BLaER1 (cell line): ENCODE results near the gene ARMC12.

ENCODE experiments used
- H3K27ac ChIP-seq: shearing (Covaris generic); formaldehyde crosslinking; 2 replicates; pipeline ENCODE4 v1.8.1; 2022
- H3K27me3 ChIP-seq: shearing (Covaris generic); formaldehyde crosslinking; 2 replicates; pipeline ENCODE4 v1.8.1; 2022
- H3K36me3 ChIP-seq: shearing (Covaris generic); formaldehyde crosslinking; 2 replicates; pipeline ENCODE4 v1.8.1; 2022
- H3K4me1 ChIP-seq: shearing (Covaris generic); formaldehyde crosslinking; 2 replicates; pipeline ENCODE4 v1.8.1; 2022
- H3K4me2 ChIP-seq: shearing (Covaris generic); formaldehyde crosslinking; 2 replicates; pipeline ENCODE4 v1.8.1; 2022
- H3K4me3 ChIP-seq: shearing (Covaris generic); formaldehyde crosslinking; 2 replicates; pipeline ENCODE4 v1.8.1; 2022
- H3K9ac ChIP-seq: shearing (Covaris generic); formaldehyde crosslinking; 2 replicates; pipeline ENCODE4 v1.8.1; 2022
- H3K9me3 ChIP-seq: shearing (Covaris generic); formaldehyde crosslinking; 2 replicates; pipeline ENCODE4 v1.8.1; 2022
- H4K20me1 ChIP-seq: shearing (Covaris generic); formaldehyde crosslinking; 2 replicates; pipeline ENCODE4 v1.8.1; 2022
- Cebpa-rat ChIP-seq: shearing (Covaris generic); IDR thresholded peaks from 2 replicates; pipeline ENCODE4 v1.8.1; 2022

ARMC12 gene

GRCh38 chr6:35703554-35703953, 33.3 kb upstream of the ARMC12 start:
- no peak overlapping the region for H3K4me2 ChIP-seq
- H3K4me3 ChIP-seq: no peak overlapping the region
- peaks cover 24% of the 10 kb centered on the region for H3K9me3 ChIP-seq
- H3K27me3 ChIP-seq: no peaks in the 10 kb centered on the region
- H3K27ac ChIP-seq: no peak overlapping the region
- no peaks in the 10 kb centered on the region for H3K4me1 ChIP-seq
- no peak for TF ChIP-seq Cebpa-rat
- H3K36me3 ChIP-seq: no peaks in the 10 kb centered on the region
- no peak overlapping the region for H3K9ac ChIP-seq
- H4K20me1 ChIP-seq: no peaks in the 10 kb centered on the region

GRCh38 chr6:35706468-35706867, 30.4 kb upstream of the ARMC12 start:
- no peaks in the 10 kb centered on the region for H3K36me3 ChIP-seq
- TF ChIP-seq Cebpa-rat: no peak
- H3K4me2 ChIP-seq: no peak overlapping the region
- H3K9ac ChIP-seq: no peak overlapping the region
- no peaks in the 10 kb centered on the region for H3K27me3 ChIP-seq
- H3K4me1 ChIP-seq: 0 out of 2 replicates have a peak, but pooled peaks cover under 1% of the 10 kb centered on the region
- H4K20me1 ChIP-seq: no peaks in the 10 kb centered on the region
- H3K4me3 ChIP-seq: no peak overlapping the region
- no peak overlapping the region for H3K27ac ChIP-seq
- peaks cover 24% of the 10 kb centered on the region for H3K9me3 ChIP-seq

- Histone ChIP-seq H3K27me3 (no peaks in the 10 kb centered on the region), H3K36me3 (no peaks in the 10 kb centered on the region), H4K20me1 (no peaks in the 10 kb centered on the region), H3K4me1 (peaks cover 14% of the 10 kb centered on the region), H3K9ac (no peak overlapping the region), H3K27ac (no peak overlapping the region), H3K4me3 (no peak overlapping the region), H3K4me2 (no peak overlapping the region), H3K9me3 (peaks cover 13% of the 10 kb centered on the region)
- no peak for TF ChIP-seq Cebpa-rat
Observed at GRCh38 chr6:35707714-35708407, 29.0 kb upstream of the ARMC12 start.

- no peak for TF ChIP-seq Cebpa-rat
- Histone ChIP-seq H3K4me2 (no peak overlapping the region), H3K4me1 (peaks cover 21% of the 10 kb centered on the region), H3K9ac (no peak overlapping the region), H4K20me1 (no peaks in the 10 kb centered on the region), H3K27me3 (no peaks in the 10 kb centered on the region), H3K9me3 (peaks cover 6% of the 10 kb centered on the region), H3K4me3 (no peak overlapping the region), H3K27ac (no peak overlapping the region), H3K36me3 (no peaks in the 10 kb centered on the region)
Observed at GRCh38 chr6:35708585-35708984, 28.2 kb upstream of the ARMC12 start.

GRCh38 chr6:35710241-35710847, 26.5 kb upstream of the ARMC12 start:
- TF ChIP-seq Cebpa-rat: no peak
- Histone ChIP-seq H3K4me1 (peaks cover 26% of the 10 kb centered on the region), H3K9ac (no peak overlapping the region), H3K27ac (no peak overlapping the region), H3K4me2 (no peak overlapping the region), H3K9me3 (no peaks in the 10 kb centered on the region), H3K4me3 (no peak overlapping the region), H3K27me3 (no peaks in the 10 kb centered on the region), H3K36me3 (no peaks in the 10 kb centered on the region), H4K20me1 (no peaks in the 10 kb centered on the region)

- H3K36me3 ChIP-seq: no peaks in the 10 kb centered on the region
- no peak overlapping the region for H3K4me2 ChIP-seq
- H3K27ac ChIP-seq: no peak overlapping the region
- H4K20me1 ChIP-seq: no peaks in the 10 kb centered on the region
- H3K27me3 ChIP-seq: no peaks in the 10 kb centered on the region
- no peaks in the 10 kb centered on the region for H3K9me3 ChIP-seq
- no peak overlapping the region for H3K4me3 ChIP-seq
- H3K9ac ChIP-seq: no peak overlapping the region
- H3K4me1 ChIP-seq: peaks cover 39% of the 10 kb centered on the region
- TF ChIP-seq Cebpa-rat: no peak
Observed at GRCh38 chr6:35711731-35712130, 25.1 kb upstream of the ARMC12 start.

- Histone ChIP-seq H3K36me3 (no peaks in the 10 kb centered on the region), H3K9ac (no peak overlapping the region), H3K9me3 (no peaks in the 10 kb centered on the region), H3K4me1 (peaks cover 53% of the 10 kb centered on the region), H3K27me3 (no peaks in the 10 kb centered on the region), H3K4me3 (no peak overlapping the region), H4K20me1 (no peaks in the 10 kb centered on the region), H3K27ac (no peak overlapping the region), H3K4me2 (peak overlapping the region; percentile 32)
- no peak for TF ChIP-seq Cebpa-rat
Observed at GRCh38 chr6:35713006-35713767, 23.6 kb upstream of the ARMC12 start.

- no peak overlapping the region for H3K9ac ChIP-seq
- peaks cover 86% of the 10 kb centered on the region for H3K4me1 ChIP-seq
- H3K9me3 ChIP-seq: no peaks in the 10 kb centered on the region
- H3K4me2 ChIP-seq: peak overlapping the region; percentile 90
- H4K20me1 ChIP-seq: no peaks in the 10 kb centered on the region
- no peaks in the 10 kb centered on the region for H3K27me3 ChIP-seq
- H3K4me3 ChIP-seq: no peak overlapping the region
- no peaks in the 10 kb centered on the region for H3K36me3 ChIP-seq
- no peak for TF ChIP-seq Cebpa-rat
- H3K27ac ChIP-seq: peak overlapping the region; percentile 91
Observed at GRCh38 chr6:35716798-35717197, 20.0 kb upstream of the ARMC12 start.

GRCh38 chr6:35717449-35718374, 19.1 kb upstream of the ARMC12 start:
- H3K4me1 ChIP-seq: peaks cover 86% of the 10 kb centered on the region
- H3K4me3 ChIP-seq: no peak overlapping the region
- H3K27me3 ChIP-seq: no peaks in the 10 kb centered on the region
- H3K27ac ChIP-seq: peak overlapping the region; percentile 91
- no peak for TF ChIP-seq Cebpa-rat
- peak overlapping the region; percentile 76 for H3K9ac ChIP-seq
- H3K9me3 ChIP-seq: no peaks in the 10 kb centered on the region
- H3K4me2 ChIP-seq: peak overlapping the region; percentile 90
- no peaks in the 10 kb centered on the region for H3K36me3 ChIP-seq
- no peaks in the 10 kb centered on the region for H4K20me1 ChIP-seq
